ENCODE results near the gene JUND.

Gene JUND

DNA sequence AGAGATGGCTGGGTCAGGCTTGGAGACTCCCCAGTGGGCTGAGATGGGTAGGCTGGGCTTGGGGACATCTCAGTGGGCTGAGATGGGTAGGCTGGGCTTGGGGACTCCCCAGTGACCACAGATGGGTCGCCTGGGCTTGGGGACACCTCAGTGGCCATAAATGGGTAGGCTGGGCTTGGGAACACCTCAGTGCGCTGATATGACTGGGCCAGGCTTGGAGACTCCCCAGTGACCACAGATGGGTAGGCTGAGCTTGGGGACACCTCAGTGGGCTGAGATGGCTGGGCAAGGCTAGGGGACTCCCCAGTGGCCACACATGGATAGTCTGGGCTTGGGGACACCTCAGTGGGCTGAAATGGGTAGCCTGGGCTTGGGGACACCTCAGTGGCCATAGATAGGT is 19.9 kb downstream of the JUND start:
- no peak overlapping the region for H3K4me3 ChIP-seq (replicated peaks; ENCODE audit: low read depth, low read length)

DNA sequence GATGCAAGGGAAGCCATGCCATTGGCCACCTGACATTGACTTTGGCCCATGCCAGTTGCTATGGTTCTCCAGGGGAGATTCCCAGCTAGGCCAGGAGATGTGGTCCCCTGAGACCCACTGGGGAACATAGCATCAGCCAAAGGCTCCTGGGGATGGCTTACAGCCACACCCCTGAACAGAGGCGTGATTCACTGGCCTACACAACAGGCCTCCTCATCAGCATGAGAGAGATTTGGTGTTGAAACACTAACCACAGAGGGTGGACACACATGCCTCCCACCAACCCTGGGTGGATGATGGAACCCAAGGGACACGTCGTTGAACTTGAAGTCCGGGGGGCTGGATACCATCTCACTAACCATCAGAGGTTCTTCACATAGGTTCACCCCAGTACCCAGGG is 21.5 kb downstream of the JUND start:
- no peak for DNase-seq (ENCODE audit: low read depth)
- TF ChIP-seq, protein P1, sequence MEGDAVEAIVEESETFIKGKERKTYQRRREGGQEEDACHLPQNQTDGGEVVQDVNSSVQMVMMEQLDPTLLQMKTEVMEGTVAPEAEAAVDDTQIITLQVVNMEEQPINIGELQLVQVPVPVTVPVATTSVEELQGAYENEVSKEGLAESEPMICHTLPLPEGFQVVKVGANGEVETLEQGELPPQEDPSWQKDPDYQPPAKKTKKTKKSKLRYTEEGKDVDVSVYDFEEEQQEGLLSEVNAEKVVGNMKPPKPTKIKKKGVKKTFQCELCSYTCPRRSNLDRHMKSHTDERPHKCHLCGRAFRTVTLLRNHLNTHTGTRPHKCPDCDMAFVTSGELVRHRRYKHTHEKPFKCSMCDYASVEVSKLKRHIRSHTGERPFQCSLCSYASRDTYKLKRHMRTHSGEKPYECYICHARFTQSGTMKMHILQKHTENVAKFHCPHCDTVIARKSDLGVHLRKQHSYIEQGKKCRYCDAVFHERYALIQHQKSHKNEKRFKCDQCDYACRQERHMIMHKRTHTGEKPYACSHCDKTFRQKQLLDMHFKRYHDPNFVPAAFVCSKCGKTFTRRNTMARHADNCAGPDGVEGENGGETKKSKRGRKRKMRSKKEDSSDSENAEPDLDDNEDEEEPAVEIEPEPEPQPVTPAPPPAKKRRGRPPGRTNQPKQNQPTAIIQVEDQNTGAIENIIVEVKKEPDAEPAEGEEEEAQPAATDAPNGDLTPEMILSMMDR (IDR thresholded peaks at IDR 0.05; ENCODE audit: low read length, missing control alignments) = no peak
- H3K4me3 ChIP-seq (replicated peaks; ENCODE audit: low read depth, low read length) = no peak overlapping the region

More for the DNA sequence above, 19.9 kb downstream of the JUND start:
- TF ChIP-seq, protein P1 (IDR thresholded peaks at IDR 0.05; ENCODE audit: low read length, missing control alignments) = no peak
- DNase-seq (ENCODE audit: low read depth) = no peak

DNA sequence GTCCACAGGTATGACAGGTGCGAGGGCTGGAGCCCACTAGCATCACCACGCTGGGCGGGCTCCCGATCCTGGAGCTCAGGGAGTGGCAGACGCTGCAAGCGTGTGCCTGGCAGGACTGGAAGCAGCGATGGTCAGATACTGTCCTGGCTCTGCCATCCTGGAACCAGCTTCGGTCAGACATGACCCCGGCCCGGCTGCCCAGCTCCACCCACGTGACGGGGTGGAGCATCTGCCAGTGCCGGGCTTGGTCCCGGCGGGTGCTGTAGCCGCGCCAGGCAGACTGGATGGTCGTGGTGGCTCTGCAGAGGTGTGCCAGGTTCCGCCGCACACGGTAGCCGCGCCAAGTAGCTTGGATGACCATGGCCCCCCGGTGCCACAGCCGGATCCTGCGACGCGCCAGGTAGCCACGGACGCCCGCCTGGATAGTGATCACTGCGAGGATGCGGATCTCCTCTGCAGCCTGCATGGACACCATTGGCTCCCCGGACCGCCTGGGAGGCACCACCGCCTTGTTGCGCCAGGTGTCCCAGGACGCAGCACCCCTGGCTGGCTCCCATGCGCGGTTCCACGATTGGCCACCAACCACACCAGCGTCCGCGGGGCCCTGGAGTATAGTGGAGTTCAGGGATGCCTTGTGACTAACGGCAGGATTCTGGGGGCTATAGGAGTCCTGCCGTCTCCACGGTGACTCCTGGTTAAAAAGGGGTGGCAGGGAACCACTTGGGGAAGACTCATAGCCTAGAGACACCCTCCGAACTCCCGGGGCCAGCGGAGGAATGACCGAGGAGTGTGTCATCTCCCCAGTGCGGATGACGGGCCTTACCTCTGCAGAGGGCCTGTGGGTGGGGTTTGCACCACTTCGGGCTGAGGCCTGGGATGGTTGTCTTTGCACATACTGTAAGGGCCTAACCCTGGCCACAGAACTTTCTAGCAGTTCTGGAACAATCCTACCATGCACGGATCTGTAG is 23.6 kb downstream of the JUND start:
- no peak for DNase-seq (ENCODE audit: low read depth)
- TF ChIP-seq, protein P1 (IDR thresholded peaks at IDR 0.05; ENCODE audit: low read length, missing control alignments) = no peak
- no peak overlapping the region for H3K4me3 ChIP-seq (replicated peaks; ENCODE audit: low read depth, low read length)

DNA sequence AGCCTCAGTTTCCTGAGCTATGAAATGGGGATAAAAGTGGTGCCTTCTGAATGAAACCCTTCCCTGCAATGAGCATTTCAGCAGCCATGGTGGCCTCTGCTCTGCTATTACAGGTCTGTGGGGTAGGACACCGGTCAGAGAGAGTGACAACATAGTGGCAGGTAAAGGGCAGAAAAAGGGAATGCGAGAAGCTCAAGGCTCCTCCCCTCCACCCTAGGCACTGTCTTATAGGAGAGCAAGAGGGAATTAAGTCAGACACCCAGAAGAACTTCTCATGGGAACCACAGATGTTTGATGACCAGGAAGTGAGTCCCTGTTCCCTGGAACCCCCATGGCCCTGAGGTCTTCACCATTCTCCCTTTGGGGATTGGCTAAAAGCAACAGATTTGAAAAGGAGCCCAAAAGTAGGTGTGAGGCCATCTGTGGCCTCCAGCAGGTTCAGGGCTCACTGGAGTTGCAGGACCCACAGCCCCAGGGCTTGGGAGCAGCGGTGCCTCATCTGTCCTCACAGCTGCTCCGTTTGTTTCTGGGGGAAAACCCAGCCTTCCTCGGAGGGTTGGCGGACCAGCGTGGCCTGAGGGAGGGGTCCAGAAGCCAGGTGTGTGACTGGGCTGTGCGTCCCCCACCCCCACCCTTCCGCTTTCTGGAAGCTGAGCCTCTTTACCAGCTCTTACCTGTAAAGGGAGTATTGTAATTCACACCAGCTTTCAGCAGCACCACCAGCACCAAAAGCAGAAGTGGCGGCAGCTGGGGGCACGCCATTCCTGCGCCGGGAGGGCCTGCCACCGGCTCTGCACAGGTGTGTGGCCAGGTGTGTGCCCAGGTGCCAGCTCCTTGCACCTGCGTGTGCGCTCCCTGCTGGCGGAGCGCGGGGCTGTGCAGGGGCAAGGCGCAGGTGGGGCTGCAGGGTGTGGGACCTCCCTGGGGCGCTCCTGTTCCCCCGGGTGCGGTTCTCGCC is 26.6 kb downstream of the JUND start:
- H3K4me3 ChIP-seq (replicated peaks; ENCODE audit: low read depth, low read length) = no peak overlapping the region
- TF ChIP-seq, protein P1 (IDR thresholded peaks at IDR 0.05; ENCODE audit: low read length, missing control alignments) = no peak
- DNase-seq (ENCODE audit: low read depth) = no peak

DNA sequence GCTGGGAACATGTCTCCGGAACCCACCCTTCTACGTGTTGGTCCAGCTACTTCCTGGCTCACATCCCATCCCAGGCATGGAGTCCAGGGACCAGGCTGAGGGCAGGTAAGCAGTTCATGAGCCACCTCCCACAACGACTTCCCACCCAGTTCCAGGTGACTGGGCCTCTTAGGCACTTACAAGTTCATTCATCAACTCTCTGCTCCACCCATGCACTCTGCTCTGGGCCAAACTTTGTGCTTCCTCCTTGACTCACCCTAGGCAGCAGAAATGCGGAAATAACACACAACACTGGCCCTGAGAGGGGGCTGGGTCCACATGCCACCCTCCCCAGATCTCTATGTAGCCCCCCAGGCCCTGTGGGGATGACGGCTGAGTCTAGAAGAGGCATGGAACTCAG is 27.7 kb downstream of the JUND start:
- DNase-seq (ENCODE audit: low read depth) = no peak
- TF ChIP-seq, protein P1 (IDR thresholded peaks at IDR 0.05; ENCODE audit: low read length, missing control alignments) = no peak
- H3K4me3 ChIP-seq (replicated peaks; ENCODE audit: low read depth, low read length) = no peak overlapping the region

DNA sequence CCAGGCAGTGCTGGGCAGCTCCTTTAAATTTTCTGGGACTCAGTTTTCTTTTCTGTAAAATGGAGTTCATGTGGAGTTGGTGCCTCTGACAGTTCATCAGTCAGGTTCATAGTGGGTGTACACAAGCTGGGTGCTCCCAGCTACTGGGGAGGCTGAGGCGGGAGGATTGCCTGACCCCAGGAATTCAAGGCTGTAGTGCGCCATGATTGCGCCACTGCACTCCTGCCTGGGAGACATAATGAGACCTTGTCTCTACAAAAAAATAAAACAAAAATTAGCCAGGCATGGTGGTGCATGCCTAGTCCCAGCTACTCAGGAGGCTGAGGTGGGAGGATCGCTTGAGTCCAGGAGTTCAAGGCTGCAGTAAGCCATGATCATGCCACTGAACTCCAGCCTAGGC is 28.3 kb downstream of the JUND start:
- no peak overlapping the region for H3K4me3 ChIP-seq (replicated peaks; ENCODE audit: low read depth, low read length)
- TF ChIP-seq, protein P1 (IDR thresholded peaks at IDR 0.05; ENCODE audit: low read length, missing control alignments) = no peak
- no peak for DNase-seq (ENCODE audit: low read depth)
